Activated CD4-positive, alpha-beta memory T cell treated with anti-CD3 and anti-CD28 coated beads for 36 hours (primary cell): ENCODE measurements around the gene HS6ST3. TPM values are rescaled to one million over a fixed set of nuclear protein-coding genes. Genes with fewer than 3 reads are reported as not detected.

Source experiments
- CTCF ChIA-PET: fragments of 350-600 bp; sonication (Branson Sonifier 250); formaldehyde crosslinking; loops from one replicate; lab custom pipeline; 2021; ENCODE audit warnings: antibody characterized with exemption, inconsistent platforms; lab: Charles Lee
- POLR2A ChIA-PET: fragments of 350-600 bp; sonication (Branson Sonifier 250); formaldehyde crosslinking; loops from one replicate; lab custom pipeline; 2021; ENCODE audit warnings: antibody characterized with exemption; lab: Charles Lee
- DNase-seq: peaks from one replicate; pipeline ENCODE4 v3.0.0-alpha.2; 2020
- H3K27ac Mint-ChIP-seq: one replicate; pipeline ENCODE4 v1.8.0; 2021; ENCODE audit warnings: mixed read lengths
- H3K27me3 Mint-ChIP-seq: one replicate; pipeline ENCODE4 v1.8.0; 2021; ENCODE audit warnings: mixed read lengths
- H3K36me3 Mint-ChIP-seq: one replicate; pipeline ENCODE4 v1.8.0; 2021; ENCODE audit warnings: mixed read lengths
- H3K4me1 Mint-ChIP-seq: one replicate; pipeline ENCODE4 v1.8.0; 2021; ENCODE audit warnings: low read depth, mixed read lengths
- H3K4me3 Mint-ChIP-seq: one replicate; pipeline ENCODE4 v1.8.0; 2021; ENCODE audit warnings: mild to moderate bottlenecking, mixed read lengths
- H3K9me3 Mint-ChIP-seq: one replicate; pipeline ENCODE4 v1.8.0; 2021; ENCODE audit warnings: mixed read lengths
- intact Hi-C: fragments of 100-400 bp; cut with micrococcal nuclease; formaldehyde crosslinking; loops from one replicate; pipeline ENCODE4 v1.15.1; 2023
- total RNA-seq, 2 experiments: library from RNA; stranded (reverse); gene quantifications; one replicate each; pipeline ENCODE4 v1.2.3, GENCODE V29; 2021

HS6ST3 gene
- total RNA-seq, 2 experiments from 2014 or later, result not detected

DNA sequence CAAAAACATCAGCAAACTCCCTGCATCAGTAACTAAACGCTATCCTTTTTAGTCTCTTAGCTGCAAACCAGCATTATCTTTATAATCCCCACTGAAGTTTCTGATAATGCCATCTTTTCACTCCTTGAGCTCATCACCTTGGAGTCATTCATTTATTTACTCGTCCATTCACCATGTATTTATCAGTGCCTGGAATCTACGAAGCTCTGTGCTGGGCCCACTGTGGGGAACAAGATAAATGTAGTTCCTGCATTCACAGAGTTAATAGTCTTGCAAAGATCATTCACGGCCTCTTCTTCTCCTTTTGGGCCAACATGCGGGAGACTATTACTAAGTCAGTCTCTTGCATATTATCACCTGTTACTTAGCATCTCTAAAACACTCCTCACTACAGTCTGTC lies 89.4 kb downstream of the HS6ST3 start:
- intact Hi-C loops, result no loop called here
- Mint-ChIP-seq H3K4me1 (no peaks in the 10 kb centered on the region), H3K9me3 (no peaks in the 10 kb centered on the region), H3K4me3 (no peak overlapping the region), H3K36me3 (no peaks in the 10 kb centered on the region), H3K27ac (no peak overlapping the region), H3K27me3 (no peaks in the 10 kb centered on the region)
- ChIA-PET CTCF (no interaction called here), POLR2A (no interaction called here)
- no peak for DNase-seq

- no peak for DNase-seq
- intact Hi-C loops, result no loop called here
- Mint-ChIP-seq H3K4me1 (no peaks in the 10 kb centered on the region), H3K4me3 (no peak overlapping the region), H3K36me3 (no peaks in the 10 kb centered on the region), H3K9me3 (no peaks in the 10 kb centered on the region), H3K27me3 (no peaks in the 10 kb centered on the region), H3K27ac (no peak overlapping the region)
- ChIA-PET POLR2A (no interaction called here), CTCF (no interaction called here)
Measured at GRCh38 chr13:96181911-96182310, 92.0 kb downstream of the HS6ST3 start.

DNA sequence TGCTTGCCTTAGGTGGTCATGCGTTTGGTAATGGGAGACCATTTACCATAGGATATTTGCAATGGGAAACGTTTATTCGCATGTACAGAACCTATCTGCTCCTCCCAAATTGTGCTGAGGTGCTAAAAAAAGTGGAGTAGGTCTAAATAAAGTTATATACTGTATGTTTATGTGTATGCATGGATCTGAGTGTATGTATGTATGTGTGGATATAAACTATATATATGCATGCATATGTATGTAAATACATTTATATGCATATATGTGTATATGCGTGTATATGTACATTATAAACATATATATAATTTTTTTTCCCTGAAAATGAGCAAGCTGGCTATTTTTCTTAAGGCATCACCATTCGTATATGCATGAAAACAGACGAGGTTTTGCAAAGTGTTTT lies 95.9 kb downstream of the HS6ST3 start:
- Mint-ChIP-seq H3K4me3 (no peak overlapping the region), H3K4me1 (no peaks in the 10 kb centered on the region), H3K27me3 (no peaks in the 10 kb centered on the region), H3K27ac (no peak overlapping the region), H3K36me3 (no peaks in the 10 kb centered on the region), H3K9me3 (no peaks in the 10 kb centered on the region)
- POLR2A ChIA-PET, result no interaction called here
- intact Hi-C loops, result no loop called here
- no peak for DNase-seq
- CTCF ChIA-PET, result no interaction called here

DNA sequence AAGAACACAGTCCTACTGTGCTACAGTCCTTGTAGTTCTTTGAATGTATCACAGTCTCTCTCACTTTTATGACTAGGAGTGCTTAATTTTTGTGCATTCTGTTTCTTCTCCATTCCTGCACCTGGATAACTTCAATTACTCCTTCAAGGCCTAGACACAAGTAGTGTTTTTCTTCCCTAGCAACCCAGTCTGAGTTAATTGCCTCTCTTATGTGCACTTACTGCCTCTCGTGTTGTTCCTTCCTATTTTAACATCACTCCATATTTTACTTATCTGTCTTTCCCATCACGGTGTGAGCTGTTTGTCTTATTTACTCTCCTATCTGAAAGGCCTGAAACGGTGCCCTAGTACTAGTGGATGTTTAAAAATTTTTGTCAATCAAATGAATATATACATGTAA lies 101.5 kb downstream of the HS6ST3 start:
- Mint-ChIP-seq H3K27ac (no peak overlapping the region), H3K4me1 (no peaks in the 10 kb centered on the region), H3K4me3 (no peak overlapping the region), H3K27me3 (peaks cover 1% of the 10 kb centered on the region), H3K36me3 (no peaks in the 10 kb centered on the region), H3K9me3 (no peaks in the 10 kb centered on the region)
- POLR2A ChIA-PET, result no interaction called here
- no peak for DNase-seq
- CTCF ChIA-PET, result no interaction called here
- intact Hi-C loops, result no loop called here

GRCh38 chr13:96193728-96194310 lies 103.9 kb downstream of the HS6ST3 start:
- H3K27ac Mint-ChIP-seq, result no peak overlapping the region
- POLR2A ChIA-PET, result no interaction called here
- no peak for DNase-seq
- H3K27me3 Mint-ChIP-seq, result peaks cover 1% of the 10 kb centered on the region
- H3K9me3 Mint-ChIP-seq, result no peaks in the 10 kb centered on the region
- no peaks in the 10 kb centered on the region for H3K36me3 Mint-ChIP-seq
- no peaks in the 10 kb centered on the region for H3K4me1 Mint-ChIP-seq
- H3K4me3 Mint-ChIP-seq, result no peak overlapping the region
- intact Hi-C loops, result no loop called here
- CTCF ChIA-PET, result no interaction called here

DNA sequence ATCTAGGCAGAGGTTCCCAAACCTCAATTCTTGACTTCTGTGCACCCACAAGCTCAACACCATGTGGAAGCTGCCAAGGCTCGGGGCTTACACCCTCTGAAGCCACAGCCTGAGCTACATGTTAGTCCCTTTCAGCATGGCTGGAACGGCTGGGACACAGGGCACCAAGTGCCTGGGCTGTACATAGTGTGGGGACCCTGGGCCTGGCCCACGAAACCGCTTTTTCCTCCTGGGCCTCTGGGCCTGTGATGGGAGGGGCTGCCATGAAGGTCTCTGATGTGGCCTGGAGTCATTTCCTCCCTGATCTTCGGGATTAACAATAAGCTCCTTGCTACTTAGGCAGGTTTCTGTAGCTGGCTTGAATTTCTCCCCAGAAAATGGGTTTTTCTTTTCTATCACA lies 108.1 kb downstream of the HS6ST3 start:
- intact Hi-C loops, result no loop called here
- no peak overlapping the region for H3K4me3 Mint-ChIP-seq
- peaks cover 1% of the 10 kb centered on the region for H3K27me3 Mint-ChIP-seq
- H3K27ac Mint-ChIP-seq, result no peak overlapping the region
- H3K9me3 Mint-ChIP-seq, result no peaks in the 10 kb centered on the region
- no peak for DNase-seq
- ChIA-PET POLR2A (no interaction called here), CTCF (no interaction called here)
- H3K4me1 Mint-ChIP-seq, result no peaks in the 10 kb centered on the region
- H3K36me3 Mint-ChIP-seq, result no peaks in the 10 kb centered on the region

DNA sequence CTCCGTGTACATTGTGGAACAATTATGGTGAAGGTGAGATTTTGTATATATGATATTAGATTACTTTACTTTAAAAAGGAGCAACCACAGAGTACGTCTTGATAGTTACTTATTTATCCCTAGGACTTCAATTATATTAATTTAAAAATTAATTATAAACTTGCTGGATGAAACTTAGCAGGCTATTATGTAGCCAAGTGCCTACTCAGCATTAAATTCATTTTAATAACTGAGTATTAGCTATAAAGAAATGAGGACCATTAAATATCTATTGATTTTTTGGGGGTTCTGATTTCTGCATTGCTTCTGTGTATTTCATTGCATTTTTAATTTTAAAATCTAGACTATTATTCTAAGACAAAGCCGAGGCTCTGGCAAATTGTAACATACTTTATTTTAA lies 109.4 kb downstream of the HS6ST3 start:
- Mint-ChIP-seq H3K27ac (no peak overlapping the region), H3K4me3 (no peak overlapping the region), H3K36me3 (no peaks in the 10 kb centered on the region), H3K4me1 (no peaks in the 10 kb centered on the region), H3K27me3 (peaks cover 1% of the 10 kb centered on the region), H3K9me3 (no peaks in the 10 kb centered on the region)
- POLR2A ChIA-PET, result no interaction called here
- CTCF ChIA-PET, result no interaction called here
- intact Hi-C loops, result no loop called here
- no peak for DNase-seq

DNA sequence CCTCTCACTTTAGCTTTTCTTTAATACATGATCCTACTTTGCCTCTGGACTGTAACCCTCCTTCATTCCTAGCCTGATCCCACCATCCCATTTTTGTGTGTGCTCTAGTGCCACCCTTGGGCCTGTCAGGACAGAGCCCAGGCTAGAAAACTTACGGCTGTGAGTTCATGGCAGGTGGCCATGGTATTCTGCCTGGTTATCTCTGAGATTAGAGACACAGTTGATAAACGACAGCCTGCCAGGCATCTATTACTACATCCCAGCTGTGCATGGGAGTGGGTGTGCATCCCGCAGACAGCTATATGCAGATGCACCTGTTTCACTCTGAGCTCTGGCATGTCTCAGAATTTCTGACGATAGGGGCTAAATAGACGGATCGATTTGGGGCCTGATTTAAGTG lies 110.9 kb downstream of the HS6ST3 start:
- H3K36me3 Mint-ChIP-seq, result no peaks in the 10 kb centered on the region
- no peaks in the 10 kb centered on the region for H3K9me3 Mint-ChIP-seq
- ChIA-PET CTCF (no interaction called here), POLR2A (no interaction called here)
- intact Hi-C loops, result no loop called here
- H3K27me3 Mint-ChIP-seq, result no peaks in the 10 kb centered on the region
- no peak for DNase-seq
- H3K4me1 Mint-ChIP-seq, result no peaks in the 10 kb centered on the region
- no peak overlapping the region for H3K27ac Mint-ChIP-seq
- no peak overlapping the region for H3K4me3 Mint-ChIP-seq

- Mint-ChIP-seq H3K36me3 (no peaks in the 10 kb centered on the region), H3K27ac (no peak overlapping the region), H3K4me3 (no peak overlapping the region), H3K4me1 (no peaks in the 10 kb centered on the region), H3K27me3 (no peaks in the 10 kb centered on the region), H3K9me3 (peaks cover 4% of the 10 kb centered on the region)
- ChIA-PET POLR2A (no interaction called here), CTCF (no interaction called here)
- intact Hi-C loops, result no loop called here
- DNase-seq, result no peak
Measured at GRCh38 chr13:96202315-96202714, 112.4 kb downstream of the HS6ST3 start.

DNA sequence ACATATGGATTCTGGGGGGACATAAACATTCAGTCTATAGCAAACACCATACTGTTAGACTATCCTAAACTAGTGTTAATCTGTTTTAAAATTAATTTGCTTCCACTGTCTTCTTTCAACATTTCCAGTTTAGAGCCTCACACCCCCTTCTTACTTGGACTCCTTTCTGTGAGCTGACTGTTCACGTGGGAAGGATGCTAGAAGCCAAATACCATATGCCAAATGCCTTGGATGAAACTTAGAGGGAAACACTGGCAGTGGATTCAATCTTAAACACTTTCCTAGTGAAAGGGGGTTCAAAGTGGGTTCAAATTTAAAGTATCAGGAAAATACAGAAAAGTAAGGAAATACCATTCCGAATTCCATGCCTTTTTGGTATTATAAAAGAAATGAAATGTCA lies 113.6 kb downstream of the HS6ST3 start:
- Mint-ChIP-seq H3K27me3 (no peaks in the 10 kb centered on the region), H3K27ac (no peak overlapping the region), H3K4me1 (no peaks in the 10 kb centered on the region), H3K4me3 (no peak overlapping the region), H3K36me3 (no peaks in the 10 kb centered on the region), H3K9me3 (peaks cover 4% of the 10 kb centered on the region)
- ChIA-PET CTCF (no interaction called here), POLR2A (no interaction called here)
- intact Hi-C loops, result no loop called here
- DNase-seq, result no peak

- no peak for DNase-seq
- Mint-ChIP-seq H3K4me1 (no peaks in the 10 kb centered on the region), H3K4me3 (no peak overlapping the region), H3K36me3 (no peaks in the 10 kb centered on the region), H3K9me3 (peaks cover 9% of the 10 kb centered on the region), H3K27ac (no peak overlapping the region), H3K27me3 (no peaks in the 10 kb centered on the region)
- POLR2A ChIA-PET, result no interaction called here
- intact Hi-C loops, result no loop called here
- CTCF ChIA-PET, result no interaction called here
Measured at GRCh38 chr13:96214824-96215445, 125.0 kb downstream of the HS6ST3 start.

- intact Hi-C loops, result no loop called here
- Mint-ChIP-seq H3K27me3 (no peaks in the 10 kb centered on the region), H3K4me1 (no peaks in the 10 kb centered on the region), H3K9me3 (peaks cover 9% of the 10 kb centered on the region), H3K36me3 (no peaks in the 10 kb centered on the region), H3K4me3 (no peak overlapping the region), H3K27ac (no peak overlapping the region)
- POLR2A ChIA-PET, result no interaction called here
- CTCF ChIA-PET, result no interaction called here
- DNase-seq, result no peak
Measured at GRCh38 chr13:96216543-96216942, 126.6 kb downstream of the HS6ST3 start.

- Mint-ChIP-seq H3K36me3 (no peaks in the 10 kb centered on the region), H3K9me3 (peaks cover 9% of the 10 kb centered on the region), H3K27me3 (no peaks in the 10 kb centered on the region), H3K4me3 (no peak overlapping the region), H3K27ac (no peak overlapping the region), H3K4me1 (no peaks in the 10 kb centered on the region)
- intact Hi-C loops, result no loop called here
- CTCF ChIA-PET, result no interaction called here
- POLR2A ChIA-PET, result no interaction called here
- no peak for DNase-seq
Measured at GRCh38 chr13:96218475-96218874, 128.6 kb downstream of the HS6ST3 start.
